NCI-H1694 (cell line): Measurements from ENCODE around the gene USH2A.

Experiments
- DNase-seq: peaks from one replicate; lab custom pipeline; 2025; lab: John Stamatoyannopoulos, UW

Gene USH2A

DNA sequence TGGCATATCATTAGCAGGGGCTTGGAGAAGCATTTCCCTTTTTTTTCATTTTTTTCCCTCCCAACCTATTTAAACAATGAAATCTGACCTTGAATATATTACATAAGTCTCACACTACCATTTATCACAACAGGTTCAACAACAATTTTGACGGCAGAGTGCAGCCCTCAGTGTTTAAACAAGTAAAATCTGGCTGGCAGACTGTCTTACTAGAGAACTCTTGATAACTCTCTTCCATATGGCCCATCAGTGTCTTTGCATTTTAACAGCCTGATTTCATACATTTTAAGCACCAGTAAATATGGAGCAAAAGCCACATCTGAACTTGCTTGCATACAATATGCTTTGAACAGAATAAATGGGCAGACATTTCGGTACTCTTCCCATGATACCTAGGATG is 643.1 kb downstream of the USH2A start:
- peak; percentile 86 for DNase-seq

DNA sequence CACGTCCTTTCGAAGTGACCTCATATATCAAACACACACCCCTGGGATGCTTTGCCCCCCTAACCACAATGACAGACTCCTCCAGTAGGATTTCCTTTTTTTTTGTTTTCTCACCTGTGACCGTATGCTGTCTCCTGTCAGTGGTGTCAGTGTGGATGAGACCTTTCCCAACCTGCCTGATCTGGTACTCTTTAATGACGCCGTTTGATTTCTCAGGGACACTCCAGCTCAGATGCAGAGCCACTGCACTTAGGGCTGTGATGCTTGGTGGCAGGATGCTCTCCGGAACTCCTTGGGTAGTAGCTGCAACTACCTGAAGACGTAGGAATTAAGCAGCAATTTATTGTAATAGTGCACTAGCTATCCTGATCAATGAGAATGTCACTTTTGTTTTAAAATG is 643.5 kb downstream of the USH2A start:
- DNase-seq = no peak

DNA sequence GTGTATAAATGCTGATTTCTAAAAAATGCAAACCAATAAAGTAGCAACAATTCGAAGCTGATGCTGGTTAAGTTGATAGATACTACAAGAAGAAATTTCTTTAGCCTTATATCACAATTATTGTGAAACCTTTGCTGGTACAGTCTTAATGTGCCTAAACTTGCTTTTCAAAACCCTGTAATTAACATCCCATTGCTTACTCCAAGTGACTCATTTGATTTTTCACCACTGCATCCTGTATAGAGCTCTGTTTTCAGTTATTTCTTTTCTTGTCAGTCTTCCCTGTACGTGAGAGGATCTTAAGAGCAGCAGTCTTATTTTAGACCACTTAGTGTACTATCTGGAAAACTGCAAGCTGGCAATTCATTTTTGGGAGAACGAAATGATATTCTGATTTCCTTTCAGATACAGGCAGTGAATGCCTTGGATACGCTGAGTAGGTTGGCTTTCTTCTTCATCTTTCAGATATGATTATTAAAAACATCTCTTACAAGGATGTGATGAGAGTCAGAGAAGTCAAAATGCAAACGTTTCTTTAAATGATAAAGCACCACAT is 645.8 kb downstream of the USH2A start:
- no peak for DNase-seq

DNA sequence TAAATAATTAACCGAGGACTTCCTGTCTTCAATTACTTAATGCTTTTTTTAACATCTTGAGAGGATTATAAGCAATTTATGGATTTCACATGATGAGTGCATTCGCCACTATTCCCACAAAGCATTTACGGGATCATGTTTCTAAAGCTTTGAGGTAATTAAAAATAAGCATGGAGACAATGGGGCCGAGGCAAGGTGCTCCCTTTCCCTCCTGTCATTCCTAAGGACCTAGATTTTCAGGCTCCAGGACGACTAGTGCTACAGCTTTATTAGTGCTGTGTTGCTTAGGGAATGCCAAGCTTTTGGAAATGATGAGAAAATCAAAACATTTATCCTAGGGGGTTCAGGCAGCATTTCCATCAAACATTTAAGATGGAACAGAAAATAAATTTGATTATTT is 646.9 kb downstream of the USH2A start:
- no peak for DNase-seq

DNA sequence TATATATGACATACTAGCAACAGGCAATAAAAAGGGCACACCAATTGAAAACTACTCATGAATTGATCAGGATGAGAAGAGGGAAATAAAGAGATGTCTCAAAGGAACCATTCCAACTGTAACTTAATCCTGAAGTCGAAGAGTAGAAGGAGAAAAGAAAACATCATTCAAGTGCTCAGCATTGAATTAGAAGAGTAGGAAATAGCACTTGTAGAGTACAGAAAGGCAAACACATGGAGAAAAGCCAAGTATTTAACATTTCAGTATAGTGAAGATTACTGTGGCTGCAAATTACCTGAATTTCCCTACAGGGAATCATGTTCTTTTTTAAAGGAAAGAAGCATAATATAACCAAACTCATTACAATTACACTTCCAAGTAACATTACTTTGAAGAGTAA is 651.1 kb downstream of the USH2A start:
- no peak for DNase-seq

DNA sequence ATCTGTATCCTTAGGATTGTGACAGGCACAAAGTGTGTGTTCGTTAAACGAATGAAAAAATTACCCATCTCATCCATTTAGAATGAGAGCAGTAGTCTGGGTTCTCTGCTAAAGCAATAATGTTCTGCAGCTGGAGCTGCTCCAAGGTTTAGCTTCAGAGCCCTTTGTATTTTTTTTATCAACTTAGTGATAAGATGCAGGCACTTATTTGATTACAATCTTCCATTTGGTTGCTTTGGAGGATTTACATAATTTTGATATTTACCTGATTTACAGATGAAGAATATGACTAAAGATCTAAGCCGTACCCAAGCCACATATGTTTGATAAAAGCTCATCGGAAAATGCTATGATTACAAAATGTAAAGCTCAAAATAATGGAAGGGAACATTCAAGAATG is 654.9 kb downstream of the USH2A start:
- no peak for DNase-seq

DNA sequence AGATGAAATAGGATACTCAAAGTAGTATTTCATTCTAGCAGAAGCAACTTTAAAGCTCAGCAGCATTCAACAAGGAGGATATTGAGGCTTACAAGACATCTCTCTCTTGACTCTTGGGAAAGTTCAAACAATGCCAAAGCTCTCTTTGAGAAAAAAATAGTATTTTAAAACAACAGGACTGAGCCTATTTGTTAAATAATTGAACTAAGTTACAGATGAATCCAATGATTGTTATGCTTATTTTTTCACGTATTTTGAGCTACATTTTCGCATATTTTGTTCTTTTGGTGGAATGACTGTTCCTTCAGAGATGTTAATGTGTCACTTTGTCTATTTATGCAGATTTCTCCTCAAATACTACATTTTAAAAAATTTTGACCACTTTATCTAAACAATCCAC is 655.5 kb downstream of the USH2A start:
- DNase-seq = no peak

DNA sequence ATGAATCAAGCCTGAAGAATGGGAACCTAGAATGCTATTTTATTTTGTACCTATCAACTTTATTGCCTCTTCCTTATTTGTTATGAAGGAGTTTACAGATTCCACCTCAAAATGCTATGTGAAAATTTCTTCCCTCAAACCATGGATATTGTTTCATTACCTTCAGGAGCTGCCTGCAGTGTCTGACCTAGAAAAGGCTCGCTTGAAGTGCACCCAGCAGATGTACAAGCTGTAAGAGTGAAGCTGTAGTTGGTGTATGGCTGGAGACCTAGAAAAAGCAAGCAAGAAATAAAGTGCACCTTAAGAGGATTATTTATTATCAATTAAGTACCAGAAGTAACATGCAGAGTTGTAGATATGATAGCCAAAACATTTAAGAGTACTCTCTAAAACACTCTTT is 656.7 kb downstream of the USH2A start:
- no peak for DNase-seq

DNA sequence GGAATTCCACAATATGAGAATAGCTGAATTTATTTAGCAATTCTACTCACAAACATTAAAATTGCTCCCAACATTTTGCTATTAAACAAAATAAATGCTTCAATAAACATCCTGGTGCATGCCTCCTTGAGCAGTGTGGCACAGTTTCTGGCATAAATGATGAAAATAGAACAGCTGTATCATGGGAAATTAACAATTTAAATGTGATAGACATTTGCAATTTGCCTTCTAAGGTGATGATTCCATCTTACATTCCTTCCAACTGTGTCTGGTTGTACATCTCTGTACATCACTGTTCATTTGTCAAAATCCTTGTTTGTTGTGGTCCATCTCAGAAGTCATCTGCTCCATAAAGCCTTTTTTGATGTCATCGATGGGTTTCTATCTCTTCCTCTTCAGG is 657.4 kb downstream of the USH2A start:
- no peak for DNase-seq

DNA sequence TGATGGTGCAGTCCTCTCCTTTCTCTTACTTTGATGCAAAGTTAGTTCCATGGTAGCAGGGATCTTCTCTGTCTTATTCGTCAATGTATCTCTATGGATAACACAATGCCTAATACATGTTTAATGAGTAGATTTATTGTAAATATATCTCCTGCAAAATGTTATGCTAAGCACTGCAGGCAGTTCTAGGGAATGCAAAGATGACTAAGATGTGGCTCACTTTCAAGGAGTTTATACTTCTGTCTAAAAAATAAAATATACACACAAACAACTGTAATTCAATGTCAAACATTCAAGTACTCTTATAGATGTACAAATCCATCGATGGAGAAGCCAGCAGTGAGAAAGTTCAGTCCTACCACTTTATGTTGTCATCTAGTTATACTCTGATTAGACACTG is 661.8 kb downstream of the USH2A start:
- no peak for DNase-seq

DNA sequence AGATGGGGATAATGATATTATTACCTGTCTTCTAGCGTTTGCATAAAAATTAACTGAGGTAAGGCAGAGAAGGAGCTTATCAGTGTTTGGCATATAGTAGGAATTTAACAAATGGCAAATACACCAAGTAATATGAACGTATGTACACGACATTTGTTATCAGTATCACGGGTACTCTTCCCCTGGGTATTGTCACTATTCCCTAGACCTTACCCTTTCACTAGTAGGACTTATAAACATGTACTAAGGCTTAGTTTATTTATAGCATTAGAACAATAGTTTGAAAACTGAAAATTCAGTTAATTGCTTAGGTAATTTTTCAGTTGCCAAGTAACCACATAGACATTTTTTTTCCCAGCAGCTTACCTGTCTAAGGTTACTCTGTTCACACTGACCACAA is 669.1 kb downstream of the USH2A start:
- no peak for DNase-seq

DNA sequence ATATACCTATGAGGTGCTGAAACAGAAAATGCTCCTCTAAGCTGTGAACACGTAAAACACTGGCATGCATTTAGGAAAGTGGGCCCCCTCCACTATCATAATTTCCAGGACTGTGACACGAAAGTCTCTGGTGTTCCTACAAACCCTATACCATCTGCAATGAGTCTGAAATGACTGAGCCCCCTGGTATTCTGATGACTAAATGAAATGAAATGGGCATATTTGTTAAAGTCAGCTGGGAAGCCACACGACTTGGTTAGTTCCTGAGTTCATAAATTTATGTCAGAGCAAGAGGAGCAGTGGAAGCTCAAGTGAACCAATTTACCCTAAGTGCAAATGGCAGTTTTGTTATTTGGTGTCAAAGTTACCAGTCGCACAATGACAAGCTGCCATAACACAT is 673.8 kb downstream of the USH2A start:
- DNase-seq = no peak

DNA sequence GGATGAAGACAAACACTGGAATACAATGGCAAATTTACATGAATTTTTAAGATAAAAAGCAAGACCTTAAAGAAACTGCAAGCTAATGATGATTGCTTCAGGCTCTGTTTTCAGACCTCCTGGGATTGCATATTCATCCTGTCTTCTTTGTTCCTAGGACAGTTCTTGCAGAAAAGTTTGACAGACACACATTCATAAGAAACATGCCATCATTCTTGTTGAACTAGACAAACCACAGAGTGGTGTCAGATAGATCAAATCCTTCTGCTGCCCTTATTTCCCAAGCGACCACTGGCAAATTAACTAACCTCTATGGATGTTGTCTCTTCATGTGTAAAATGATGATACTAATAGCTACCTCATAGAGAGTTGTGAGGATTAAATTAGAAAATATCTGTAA is 674.8 kb downstream of the USH2A start:
- no peak for DNase-seq

DNA sequence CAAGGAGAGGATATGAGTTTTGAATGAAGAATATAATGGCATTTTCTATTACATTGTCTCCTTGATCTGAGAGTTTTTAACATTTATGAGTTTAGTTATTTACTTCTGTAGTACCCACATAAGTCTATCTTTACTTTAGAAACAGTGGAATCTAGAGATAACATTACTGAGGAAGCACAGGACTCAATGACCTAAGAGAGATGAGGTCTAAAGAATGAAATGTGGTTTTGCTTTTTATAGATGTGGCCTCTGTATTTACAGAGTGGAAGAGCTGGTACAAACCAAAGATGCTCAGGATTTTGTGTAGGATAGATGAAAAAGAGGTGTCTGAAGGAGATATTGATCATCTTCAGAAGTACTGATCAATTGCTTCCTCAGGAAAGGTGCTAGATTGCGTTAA is 678.8 kb downstream of the USH2A start:
- no peak for DNase-seq

DNA sequence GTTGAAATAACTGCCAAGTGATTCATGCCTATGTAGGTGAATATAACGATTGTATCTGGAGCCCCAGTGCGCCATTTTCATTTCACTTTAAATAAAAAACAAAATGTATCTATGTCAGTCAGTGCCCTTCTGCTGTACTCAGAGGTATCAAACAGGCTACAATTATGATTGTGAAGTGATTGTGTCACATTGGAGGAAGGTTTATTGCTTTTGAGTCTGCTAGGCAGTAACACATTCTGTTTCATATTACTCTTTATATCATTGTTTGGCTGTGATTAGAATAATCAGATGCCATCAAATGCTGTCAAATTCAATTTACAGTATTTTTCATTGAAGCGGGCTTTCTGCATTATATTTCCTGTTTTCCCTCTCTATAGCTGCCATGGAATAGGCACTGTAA is 684.2 kb downstream of the USH2A start:
- no peak for DNase-seq

DNA sequence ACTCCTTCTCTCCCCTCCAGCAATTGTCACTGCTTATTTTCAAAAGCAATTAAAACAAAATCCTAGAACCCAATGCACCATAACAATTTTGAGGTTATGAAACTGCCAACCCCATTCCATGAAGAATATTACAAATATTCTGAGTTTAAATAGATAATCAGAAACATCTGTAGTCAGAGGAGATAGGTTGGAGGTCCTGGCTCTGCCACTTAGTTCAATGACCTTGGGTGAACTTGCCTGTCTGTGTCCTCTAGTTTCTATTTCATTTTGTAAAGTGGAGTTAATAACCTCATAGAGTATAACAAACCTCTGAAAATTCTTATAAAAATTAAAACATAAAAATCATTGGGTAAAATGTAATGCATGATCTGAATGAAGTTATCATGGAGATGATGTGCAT is 691.5 kb downstream of the USH2A start:
- DNase-seq = no peak

DNA sequence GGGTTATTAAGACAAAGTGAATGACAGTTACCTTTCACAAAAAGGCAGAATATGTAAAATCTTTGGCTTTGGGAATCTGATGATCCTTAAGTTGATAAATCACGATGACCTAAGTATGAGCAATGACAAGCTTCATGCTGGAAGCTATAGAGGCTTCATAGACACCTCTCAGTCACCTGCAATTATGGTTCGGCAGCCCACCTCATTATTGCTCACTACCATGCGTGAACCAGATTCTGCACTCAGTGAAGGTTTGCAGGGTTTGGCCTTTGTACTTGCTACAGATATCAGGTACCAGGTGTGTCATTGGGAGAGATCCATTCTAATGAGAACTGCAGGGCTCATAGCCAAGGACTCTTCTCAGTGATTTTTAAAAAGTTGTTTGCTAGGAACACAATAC is 692.6 kb downstream of the USH2A start:
- DNase-seq = no peak

DNA sequence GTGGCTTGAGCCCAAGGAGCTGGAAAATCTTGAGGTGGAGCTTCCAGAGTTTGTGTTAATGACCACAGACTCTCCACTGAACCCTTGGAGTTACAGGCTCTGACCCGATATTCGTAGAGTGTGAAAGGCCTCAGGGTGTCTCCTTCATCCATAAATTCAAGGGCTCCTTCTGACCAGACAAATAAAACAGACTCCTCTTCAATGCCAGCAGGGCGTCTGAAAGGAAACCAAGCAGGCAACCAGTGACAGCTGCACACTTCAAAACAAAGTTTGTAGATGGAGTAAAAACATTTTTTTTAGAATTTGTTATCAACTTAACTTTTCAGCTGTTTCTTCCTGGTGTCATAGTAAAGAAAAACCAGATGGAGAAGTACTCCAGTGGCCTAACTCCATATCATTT is 695.1 kb downstream of the USH2A start:
- DNase-seq = no peak

DNA sequence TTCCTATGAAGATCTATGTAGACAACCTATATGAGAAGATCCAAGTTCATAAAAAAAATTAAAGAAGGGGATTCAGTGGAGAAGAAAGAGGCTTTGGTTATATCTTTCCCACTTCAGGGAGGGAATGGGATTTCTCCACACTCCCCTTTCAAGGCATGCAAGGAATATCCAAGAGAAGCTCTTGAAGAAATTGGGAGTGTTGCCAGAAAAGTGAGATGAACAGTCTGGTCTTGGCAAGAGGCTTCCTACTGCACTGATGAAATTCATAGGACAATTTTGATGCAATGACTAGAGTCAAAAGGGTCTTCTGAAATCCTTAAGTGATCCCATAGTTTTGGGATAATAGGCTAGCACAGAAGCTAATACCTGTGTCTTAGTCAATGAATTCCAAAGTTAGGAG is 703.1 kb downstream of the USH2A start:
- no peak for DNase-seq

DNA sequence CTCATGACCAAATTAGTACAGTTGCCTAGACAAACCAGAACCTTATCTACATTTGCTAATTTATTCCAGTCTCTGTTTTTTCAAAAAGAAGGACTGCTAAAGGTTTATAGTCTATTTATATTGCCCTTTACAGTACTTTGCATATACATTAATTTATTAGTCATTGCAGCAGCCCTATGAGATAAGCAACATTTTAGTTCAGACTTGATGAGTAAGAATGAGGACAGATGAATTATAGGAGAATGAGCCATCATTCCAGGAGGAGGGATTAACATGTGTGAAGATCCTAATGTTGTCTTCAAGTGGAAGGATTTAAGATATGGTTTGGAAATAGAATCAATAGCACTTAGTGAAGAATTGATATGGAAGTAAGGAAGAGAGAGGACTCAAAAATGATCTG is 703.7 kb downstream of the USH2A start:
- DNase-seq = no peak

DNA sequence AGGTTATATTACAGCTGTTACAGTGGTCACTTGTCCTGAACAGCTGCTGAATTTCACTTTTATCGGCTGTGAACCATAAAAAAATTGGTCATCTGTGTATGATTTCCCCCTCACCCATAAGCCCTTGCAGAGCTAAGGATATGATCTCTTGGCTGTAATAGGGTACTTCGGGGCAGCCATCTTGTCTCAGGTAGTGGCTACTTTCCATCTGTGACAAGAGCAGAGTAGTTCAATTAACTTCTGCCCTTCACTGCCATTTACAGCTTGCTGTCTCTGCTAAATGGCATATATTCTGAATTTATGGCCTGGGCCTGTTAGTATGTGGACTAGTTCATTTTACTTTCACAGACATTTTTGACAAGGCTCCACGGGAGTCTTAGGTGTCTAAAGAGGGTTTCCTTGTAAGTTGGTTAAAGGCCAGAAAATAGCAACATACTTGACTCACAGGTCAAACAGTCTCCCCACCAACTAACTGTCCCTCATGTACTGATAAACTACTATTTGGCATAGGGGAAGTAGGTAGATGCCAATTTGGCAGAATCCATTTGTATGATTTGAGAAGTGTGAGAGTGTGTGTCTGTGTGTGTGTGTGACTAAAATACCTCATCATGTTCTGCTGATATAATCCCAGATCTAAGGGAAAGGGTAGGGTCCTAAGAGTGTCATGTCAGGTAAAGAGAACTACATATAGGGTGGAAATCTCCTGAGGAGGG is 704.5 kb downstream of the USH2A start:
- DNase-seq = no peak

DNA sequence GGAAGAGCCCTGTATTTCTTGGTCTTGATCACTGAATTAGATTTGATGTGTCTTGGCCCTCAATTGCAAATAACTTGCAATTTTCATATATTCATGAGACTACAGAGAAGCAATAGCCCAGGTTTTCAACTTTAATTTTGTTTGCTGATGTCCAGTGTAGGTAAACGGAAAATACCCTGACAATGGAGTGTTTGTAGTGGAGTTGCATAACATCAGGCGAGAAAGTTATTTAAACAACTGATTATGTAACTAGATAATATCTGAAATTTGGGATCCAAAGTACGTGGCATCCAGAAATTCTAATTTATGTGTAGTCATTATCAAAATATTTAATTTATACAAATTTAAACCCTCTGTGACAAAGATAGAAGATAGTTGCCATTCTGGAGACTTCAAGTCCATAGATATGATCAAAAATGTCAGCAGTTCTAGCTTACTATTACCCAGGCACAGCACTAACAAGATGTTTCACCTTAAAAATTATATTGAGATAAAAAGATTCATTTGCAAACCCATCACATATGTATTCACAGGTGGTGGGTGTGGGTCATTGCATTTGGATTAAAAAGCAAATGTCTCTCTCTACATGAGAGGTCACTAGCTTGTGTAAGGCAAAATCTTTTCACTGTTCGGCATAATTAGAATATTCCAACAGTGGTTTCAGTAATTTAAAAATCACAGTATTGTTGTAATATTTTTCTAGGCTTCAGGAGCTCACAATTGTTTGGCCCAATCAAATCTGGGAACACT is 705.4 kb downstream of the USH2A start:
- no peak for DNase-seq

DNA sequence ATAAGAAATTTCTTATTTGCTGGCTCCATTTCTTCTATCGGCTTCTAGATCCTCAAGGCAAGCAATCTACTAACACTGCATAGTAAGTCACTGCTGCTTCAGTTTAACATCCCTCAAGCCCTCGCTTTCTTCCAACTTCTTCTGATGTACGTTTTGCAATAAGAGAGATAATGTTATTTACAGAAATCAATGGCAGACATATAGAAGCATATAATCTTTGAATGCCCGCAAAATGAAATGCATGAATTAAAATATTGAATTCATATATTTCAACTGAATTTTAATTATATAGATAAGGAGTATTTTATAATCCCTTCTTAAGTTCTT is 712.4 kb downstream of the USH2A start:
- DNase-seq = no peak
